Effector CD8-positive, alpha-beta T cell (primary cell): ENCODE results near the gene ATL2.
"Not testable (repeated sequence)": the region's sequence is repeated elsewhere in the genome, so short reads cannot be mapped to it uniquely, and the experiment has no call there.

ENCODE experiments used
- DNase-seq: peaks from one replicate; lab custom pipeline; 2025; lab: John Stamatoyannopoulos, UW

The ATL2 gene

GRCh38 chr2:38390947-38391346 is 13.9 kb upstream of the ATL2 start:
- DNase-seq: no peak

- no peak for DNase-seq
These were observed 10.8 kb upstream of the ATL2 start for GRCh38 chr2:38387887-38388286.

GRCh38 chr2:38386821-38387220 is 9.7 kb upstream of the ATL2 start:
- DNase-seq: no peak

GRCh38 chr2:38386377-38386776 is 9.3 kb upstream of the ATL2 start:
- no peak for DNase-seq

- DNase-seq: no peak
These were observed 7.3 kb upstream of the ATL2 start for GRCh38 chr2:38384338-38384737.

GRCh38 chr2:38383741-38384140 is 6.7 kb upstream of the ATL2 start:
- DNase-seq: not testable (repeated sequence)

GRCh38 chr2:38381381-38382143 is 4.5 kb upstream of the ATL2 start:
- DNase-seq: no peak

GRCh38 chr2:38380397-38381130 is 3.5 kb upstream of the ATL2 start:
- DNase-seq: no peak

GRCh38 chr2:38376346-38377049 is 575 bp downstream of the ATL2 start:
- DNase-seq: peak; percentile 33

- DNase-seq: peak; percentile 50
These were observed 1.3 kb downstream of the ATL2 start for GRCh38 chr2:38375696-38376345.

GRCh38 chr2:38374984-38375383 is 2.1 kb downstream of the ATL2 start:
- no peak for DNase-seq

GRCh38 chr2:38371235-38371634 is 5.8 kb downstream of the ATL2 start:
- DNase-seq: no peak

- DNase-seq: no peak
These were observed 6.4 kb downstream of the ATL2 start for GRCh38 chr2:38370664-38371063.

- DNase-seq: no peak
These were observed 14.8 kb downstream of the ATL2 start for GRCh38 chr2:38362232-38362631.

- DNase-seq: no peak
These were observed 16.9 kb downstream of the ATL2 start for GRCh38 chr2:38360177-38360576.

- no peak for DNase-seq
These were observed 23.7 kb downstream of the ATL2 start for GRCh38 chr2:38353402-38353801.

GRCh38 chr2:38352336-38352735 is 24.7 kb downstream of the ATL2 start:
- no peak for DNase-seq

GRCh38 chr2:38345323-38346038 is 31.6 kb downstream of the ATL2 start:
- no peak for DNase-seq

- no peak for DNase-seq
These were observed 32.3 kb downstream of the ATL2 start for GRCh38 chr2:38344813-38345212.

- no peak for DNase-seq
These were observed 33.9 kb downstream of the ATL2 start for GRCh38 chr2:38343212-38343611.

GRCh38 chr2:38336621-38337020 is 40.5 kb downstream of the ATL2 start:
- DNase-seq: no peak

- no peak for DNase-seq
These were observed 46.3 kb downstream of the ATL2 start for GRCh38 chr2:38330754-38331153.
